GM12875 (cell line): Measurements from ENCODE around the gene SAMD10.
"Not testable (repeated sequence)": the region's sequence is repeated elsewhere in the genome, so short reads cannot be mapped to it uniquely, and the experiment has no call there.

ENCODE experiments used
- H3K4me3 ChIP-seq: one replicate; pipeline ENCODE4 v1.5.1; 2011; ENCODE audit warnings: low read depth, low read length, control low read depth
- CTCF ChIP-seq: IDR thresholded peaks from 2 replicates; pipeline ENCODE4 v1.5.1; 2011; ENCODE audit warnings: low read depth, mild to moderate bottlenecking, control low read depth, inconsistent platforms, low read length, moderate library complexity, borderline replicate concordance; ENCODE audit not compliant: insufficient read depth

The SAMD10 gene

GRCh38 chr20:63978319-63979228 lies 868 bp downstream of the SAMD10 start:
- no peak for TF ChIP-seq CTCF
- H3K4me3 ChIP-seq: peak overlapping the region; percentile 79

GRCh38 chr20:63977739-63978276 lies 1.6 kb downstream of the SAMD10 start:
- TF ChIP-seq CTCF: no peak
- H3K4me3 ChIP-seq: no peak overlapping the region

- H3K4me3 ChIP-seq: no peak overlapping the region
- no peak for TF ChIP-seq CTCF
Measured at GRCh38 chr20:63976980-63977738, 2.3 kb downstream of the SAMD10 start.

GRCh38 chr20:63976511-63976910 lies 2.9 kb downstream of the SAMD10 start:
- H3K4me3 ChIP-seq: not testable (repeated sequence)

GRCh38 chr20:63974402-63975200 lies 4.8 kb downstream of the SAMD10 start:
- H3K4me3 ChIP-seq: no peak overlapping the region
- no peak for TF ChIP-seq CTCF

- no peak overlapping the region for H3K4me3 ChIP-seq
- TF ChIP-seq CTCF: peak; percentile 97
Measured at GRCh38 chr20:63973636-63974401, 5.6 kb downstream of the SAMD10 start.

- TF ChIP-seq CTCF: no peak
- H3K4me3 ChIP-seq: no peak overlapping the region
Measured at GRCh38 chr20:63973160-63973479, 6.3 kb downstream of the SAMD10 start.
